Middle frontal gyrus (tissue), 1 donor: ENCODE data around the gene HAVCR2.

ENCODE experiments used
- DNase-seq: peaks from one replicate; pipeline ENCODE4 v3.0.0-alpha.2; 2015; ENCODE audit warnings: low spot score; ENCODE audit errors: extremely low spot score

Gene HAVCR2

DNA sequence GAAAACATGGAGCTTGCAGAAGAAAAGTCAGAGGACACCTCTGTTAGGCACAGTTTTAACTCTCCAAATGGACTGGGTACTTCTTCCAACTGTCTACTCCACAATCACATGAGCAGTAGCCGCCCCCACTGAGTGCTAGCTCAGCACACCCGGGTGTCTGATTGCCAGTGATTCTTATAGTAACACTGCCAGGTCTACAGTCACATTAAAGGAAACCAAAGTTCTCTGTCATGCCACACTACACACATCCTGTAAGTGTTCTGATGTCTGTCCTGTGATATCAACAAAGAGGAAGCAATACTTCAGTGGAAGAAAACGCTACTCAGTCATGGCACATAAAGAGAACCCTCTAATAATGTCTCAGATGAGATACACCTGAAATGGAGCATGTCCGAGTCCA lies at the start of gene HAVCR2:
Gene HAVCR2, minus strand, starts transcription at position 69 of the 400 bp plus-strand sequence. Its CDS starts 61 bp downstream, at position 8.
- DNase-seq: no peak

- no peak for DNase-seq
Observed at GRCh38 chr5:157157293-157157891, 48.5 kb upstream of the HAVCR2 start.

DNA sequence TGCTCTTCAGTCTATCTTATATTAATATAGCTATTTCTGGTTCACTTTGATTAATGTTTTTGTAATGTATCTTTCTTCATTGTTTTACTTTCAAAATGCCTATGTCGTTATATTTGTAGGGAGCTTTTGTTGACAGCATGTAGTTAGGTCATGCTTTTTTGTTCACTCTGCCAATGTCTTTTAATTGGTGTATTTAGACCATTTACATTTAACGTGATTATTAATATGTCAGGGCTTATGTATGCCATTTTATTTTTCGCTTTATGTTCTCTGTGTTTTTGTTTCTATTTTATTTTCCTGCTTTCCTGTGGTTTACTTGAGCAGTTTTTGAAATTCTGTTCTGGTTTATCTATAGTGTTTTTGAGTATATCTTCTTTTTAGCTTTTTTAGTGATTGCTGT lies 46.5 kb upstream of the HAVCR2 start:
- no peak for DNase-seq

DNA sequence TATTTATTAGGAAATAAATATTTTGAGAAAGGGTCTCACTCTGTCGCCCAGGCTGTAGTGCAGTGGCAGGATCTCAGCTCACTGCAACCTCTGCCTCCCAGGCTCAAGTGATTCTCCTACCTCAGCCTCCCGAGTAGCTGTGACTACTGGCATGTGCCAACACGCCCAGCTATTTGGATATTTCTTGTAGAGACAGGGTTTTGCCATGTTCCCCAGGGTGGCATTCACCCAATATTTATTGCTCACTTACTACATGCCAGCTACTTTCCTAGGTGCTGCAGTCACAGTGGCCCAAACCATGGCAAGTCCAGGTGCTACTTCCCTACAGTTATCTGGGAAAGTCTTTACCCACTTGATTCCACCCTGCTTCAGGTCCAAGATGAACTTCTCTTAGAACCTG lies 42.2 kb upstream of the HAVCR2 start:
- DNase-seq: no peak

- DNase-seq: peak; percentile 41
Observed at GRCh38 chr5:157148734-157149615, 40.1 kb upstream of the HAVCR2 start.

DNA sequence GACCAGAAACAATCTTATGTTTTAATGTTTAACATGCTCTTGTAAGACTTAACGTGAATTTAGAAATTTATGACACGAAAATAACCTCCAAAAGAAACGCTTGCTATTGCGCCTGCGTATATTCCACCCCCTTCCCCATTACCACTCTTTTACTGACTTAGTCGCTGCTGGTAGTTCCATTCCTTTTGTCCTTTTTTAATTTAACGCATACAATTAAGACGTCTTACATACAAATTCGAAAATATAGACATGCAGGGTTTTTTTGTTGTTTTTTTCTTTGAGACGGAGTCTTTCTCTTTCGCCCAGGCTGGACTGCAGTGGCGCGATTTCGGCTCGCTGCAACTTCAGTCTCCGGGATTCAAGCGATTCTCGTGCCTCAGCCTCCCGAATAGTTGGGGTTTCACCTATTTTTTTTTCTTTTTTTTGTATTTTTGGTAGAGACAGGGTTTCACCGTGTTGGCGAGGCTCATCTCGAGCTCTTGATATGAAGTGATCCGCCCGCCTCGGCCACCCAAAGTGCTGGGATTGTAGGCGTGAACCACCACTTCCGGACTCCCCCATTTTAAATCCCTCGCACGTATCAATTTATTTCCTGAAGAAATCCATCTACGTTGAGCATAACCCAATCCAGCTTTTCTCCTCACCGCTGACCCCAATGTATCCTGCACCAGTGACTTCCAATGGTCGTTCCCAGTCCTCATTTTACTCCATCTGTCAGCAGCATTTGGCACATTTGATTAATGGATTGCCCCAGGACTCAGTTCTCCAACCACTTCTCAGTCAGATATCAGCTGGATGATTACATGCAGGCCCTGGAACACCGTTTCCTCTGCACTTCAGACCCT lies 34.5 kb upstream of the HAVCR2 start:
- peak; percentile 12 for DNase-seq

DNA sequence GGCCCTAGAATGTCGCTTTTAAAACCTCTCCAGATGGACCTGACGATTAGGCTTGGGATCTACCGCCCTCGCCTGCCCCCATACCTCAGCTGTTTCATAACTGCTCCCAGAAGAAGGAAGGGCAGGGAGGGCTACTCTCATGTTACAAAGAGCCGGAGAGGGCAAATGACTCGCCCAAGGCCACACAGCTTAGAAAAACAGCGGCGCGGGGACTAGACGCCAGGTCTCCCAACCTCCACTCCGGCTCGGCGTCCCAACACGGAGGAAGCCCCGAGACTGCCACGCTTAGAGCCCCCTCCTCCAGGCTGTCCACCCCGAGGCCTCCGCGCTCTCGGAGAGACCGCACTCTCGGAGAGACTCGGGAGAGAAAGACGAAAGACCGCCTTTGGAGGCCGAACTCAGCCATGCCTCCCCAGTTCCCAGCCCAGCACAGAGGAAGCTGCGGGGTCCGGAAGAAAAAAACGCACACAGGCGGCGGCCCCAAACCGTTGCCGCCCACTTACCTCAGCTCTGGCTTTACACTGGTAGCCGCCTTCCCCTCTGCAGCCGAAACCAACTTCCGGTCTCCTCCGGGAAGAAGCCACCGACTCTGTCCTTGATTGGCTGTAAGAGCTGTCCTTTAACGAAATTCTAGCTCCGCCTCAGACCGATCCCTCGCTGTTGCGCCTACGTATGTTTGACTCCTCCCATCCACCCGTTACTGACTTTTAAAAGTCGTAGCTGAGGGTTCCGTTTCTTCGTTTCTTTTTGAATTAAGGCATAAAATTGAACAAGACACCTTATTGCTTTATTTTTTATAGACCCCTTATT lies 33.7 kb upstream of the HAVCR2 start, which contains the start of gene MED7:
Gene MED7, minus strand, starts transcription at position 549 of the 810 bp plus-strand sequence. CDS start 3,434 bp downstream, outside the sequence.
- DNase-seq: peak; percentile 99

DNA sequence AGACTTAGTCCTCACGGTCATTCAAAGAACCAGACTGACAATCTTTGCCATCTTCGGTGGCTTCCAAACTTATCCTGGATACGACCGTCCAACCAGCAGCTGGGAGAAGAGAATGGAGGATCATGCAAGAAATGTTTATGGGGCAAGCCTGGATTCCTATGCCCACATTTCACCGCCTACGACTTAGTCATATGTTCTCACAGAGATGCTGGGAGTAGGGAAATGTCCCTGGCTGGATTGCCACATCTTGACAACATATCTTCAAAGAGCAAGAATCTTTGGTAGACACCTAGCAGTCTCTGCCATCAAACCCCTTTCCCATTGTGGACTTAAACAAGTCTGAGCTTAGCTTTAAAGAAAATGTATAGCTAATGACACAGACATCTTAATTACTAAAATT lies 28.8 kb upstream of the HAVCR2 start:
- peak; percentile 14 for DNase-seq

DNA sequence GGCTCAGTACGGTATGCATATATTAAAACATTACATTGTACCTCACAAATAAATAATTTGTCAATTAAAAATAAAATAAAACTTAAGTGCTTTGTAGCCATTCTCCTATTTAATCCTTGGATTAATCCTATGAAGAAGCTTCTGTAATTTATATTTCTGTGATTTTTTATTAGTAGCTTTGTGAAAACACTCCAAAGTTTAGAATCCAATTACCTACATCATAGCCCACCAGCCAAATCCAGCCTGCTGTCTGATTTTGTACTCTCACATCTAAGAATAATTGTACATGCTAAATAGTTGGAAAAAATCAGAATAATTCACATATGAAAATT lies 23.4 kb upstream of the HAVCR2 start:
- DNase-seq: no peak

DNA sequence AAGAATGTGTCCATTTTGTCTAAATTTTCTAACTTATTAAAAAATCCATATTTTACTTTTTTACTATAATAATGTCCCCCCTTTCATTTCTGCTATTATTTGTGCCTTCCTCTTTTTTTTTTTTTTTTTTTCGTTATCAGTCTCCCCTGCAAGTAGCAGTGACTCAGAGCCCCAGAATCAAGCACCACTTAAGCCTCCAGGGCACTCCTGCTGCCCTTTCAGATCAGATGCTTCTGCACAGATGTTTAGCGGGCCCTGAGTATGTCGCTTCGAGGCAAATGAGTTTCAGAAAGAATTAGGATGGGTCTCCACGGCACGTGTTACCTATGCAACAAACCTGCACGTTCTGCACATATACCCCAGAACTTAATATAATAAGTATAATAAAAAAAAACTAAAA lies 22.1 kb upstream of the HAVCR2 start:
- no peak for DNase-seq

DNA sequence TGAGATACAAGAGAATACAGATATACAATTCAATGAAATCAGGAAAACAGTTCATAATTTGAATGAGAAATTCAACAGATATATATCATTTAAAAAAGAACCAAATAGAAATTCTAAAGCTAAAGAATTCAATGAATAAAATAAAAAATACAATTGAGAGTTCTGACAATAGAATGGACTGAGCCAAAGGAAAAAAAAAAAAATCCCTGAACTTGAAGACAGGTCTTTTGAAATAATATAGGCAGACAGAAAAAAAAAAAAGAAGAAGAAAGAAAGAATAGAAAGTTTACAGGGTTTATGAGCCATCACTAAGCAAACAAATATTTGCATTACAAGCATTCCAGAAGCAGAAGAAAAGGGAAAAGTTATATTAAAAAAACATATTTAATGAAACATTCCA lies 12.9 kb upstream of the HAVCR2 start:
- no peak for DNase-seq

DNA sequence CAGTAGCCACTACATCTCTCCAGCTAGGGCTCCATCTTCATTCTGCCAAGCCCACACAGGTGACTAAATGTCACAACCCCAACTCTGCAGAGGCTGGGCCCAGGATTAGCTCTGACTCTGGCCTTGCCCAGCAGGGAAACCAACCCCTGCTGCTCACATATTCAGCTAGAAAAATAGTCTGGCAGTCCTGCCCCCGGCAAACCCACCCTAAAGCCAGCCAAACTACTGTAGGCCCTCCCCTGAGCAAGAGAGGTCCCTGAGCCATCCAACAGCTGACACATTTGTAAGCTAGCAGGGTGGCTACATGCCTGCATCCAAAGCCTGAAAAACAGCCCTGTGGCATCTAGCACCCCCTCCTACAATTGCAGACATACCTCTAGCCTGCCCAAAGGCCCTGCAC lies 11.3 kb upstream of the HAVCR2 start:
- DNase-seq: no peak

- DNase-seq: no peak
Observed at GRCh38 chr5:157116483-157116954, 7.7 kb upstream of the HAVCR2 start.

GRCh38 chr5:157115502-157115901 lies 6.7 kb upstream of the HAVCR2 start:
- no peak for DNase-seq

GRCh38 chr5:157115012-157115411 lies 6.2 kb upstream of the HAVCR2 start:
- no peak for DNase-seq

DNA sequence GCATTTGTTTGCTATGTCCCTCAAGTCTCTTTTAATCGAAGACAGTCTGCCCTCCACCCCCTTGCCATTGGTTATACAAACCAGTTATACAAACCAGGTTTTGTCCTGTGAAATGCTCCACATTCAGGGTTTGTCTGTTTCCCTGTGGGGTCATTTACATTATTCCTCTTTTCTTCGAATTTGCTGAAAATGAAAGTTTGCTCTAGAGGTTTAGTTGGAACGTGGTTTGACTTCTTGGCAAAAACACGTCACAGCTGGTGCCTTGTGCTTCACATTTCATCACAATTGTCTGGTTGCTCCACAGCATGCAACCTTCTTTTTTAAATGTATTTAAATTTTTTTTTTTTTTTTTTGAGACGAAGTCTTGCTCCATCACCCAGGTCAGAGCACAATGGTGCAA lies 4.2 kb upstream of the HAVCR2 start:
- DNase-seq: no peak

DNA sequence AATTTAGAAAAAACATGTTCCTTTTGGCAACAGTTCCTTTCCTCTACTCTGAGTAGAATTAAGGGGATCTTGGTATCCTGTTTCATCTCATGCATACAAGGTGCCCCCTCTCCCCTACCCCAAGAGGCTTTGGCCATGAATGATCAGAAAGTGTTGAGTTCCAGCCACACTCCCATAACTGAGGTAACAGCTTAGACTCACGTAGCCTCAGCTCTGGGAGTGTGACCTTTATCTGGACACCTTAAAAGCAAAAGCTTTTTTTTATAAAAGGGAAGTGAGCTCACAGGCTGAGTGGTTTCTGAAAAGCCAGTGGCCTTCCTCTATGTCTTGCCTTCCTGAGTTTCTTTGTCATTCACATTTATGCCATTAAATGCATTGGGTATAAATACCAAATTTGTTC lies 900 bp upstream of the HAVCR2 start:
- no peak for DNase-seq

GRCh38 chr5:157107508-157107907 lies 1.3 kb downstream of the HAVCR2 start:
- no peak for DNase-seq

DNA sequence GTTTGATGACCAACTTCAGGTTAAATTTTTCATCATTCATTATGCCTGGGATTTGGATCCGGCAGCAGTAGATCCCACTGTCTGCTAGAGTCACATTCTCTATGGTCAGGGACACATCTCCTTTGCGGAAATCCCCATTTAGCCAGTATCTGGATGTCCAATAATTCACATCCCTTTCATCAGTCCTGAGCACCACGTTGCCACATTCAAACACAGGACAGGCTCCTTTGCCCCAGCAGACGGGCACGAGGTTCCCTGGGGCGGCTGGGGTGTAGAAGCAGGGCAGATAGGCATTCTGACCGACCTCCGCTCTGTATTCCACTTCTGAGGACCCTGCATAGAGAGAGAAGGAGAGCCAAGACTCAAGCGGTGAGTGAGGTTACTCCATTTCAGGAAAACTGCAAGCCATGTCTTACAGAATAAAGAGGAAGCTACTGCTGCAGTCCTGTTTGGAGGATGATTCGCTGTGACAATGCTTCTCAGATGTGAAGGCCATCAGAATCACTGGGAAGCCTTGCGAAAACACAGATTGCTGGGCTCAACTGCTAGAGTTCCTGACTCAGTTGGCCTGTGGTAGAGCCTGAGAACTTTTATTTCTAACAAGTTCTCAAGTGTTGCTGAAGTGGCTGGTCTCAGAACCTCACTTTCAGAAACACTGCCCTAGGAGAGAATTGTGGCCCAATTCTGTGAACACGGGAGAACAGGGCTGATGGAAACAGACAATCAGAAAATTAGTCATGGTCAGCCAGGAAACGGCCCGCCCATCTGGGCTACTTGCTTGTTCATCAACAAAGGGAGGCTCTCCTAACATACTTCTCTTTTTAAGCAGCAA lies 2.0 kb downstream of the HAVCR2 start:
- no peak for DNase-seq

DNA sequence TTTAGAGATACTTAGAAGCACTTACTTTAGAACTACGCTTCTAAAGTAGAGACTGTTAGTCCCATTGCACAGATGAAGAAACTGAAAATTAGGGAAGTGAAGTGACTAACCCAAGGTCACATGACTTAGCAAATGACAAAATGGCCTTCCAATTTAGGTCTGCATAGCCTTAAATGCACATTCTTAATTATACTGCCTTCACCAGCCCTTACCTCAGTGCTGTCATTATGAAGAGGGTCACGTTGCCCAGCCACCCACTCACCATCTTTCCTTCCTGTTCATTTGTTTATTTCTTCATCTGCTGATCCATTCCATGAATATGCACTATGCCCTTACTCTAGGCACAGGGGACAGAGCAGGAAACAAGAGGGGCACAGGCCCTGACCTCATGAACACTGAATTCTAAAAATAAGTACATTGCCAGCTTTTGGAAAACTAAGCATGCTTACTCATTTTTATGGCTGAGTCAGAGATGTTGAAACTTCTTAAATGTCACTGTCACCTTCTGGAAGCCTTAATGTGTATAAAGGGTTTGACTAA lies 8.6 kb downstream of the HAVCR2 start:
- no peak for DNase-seq
